GM12864 (cell line): ENCODE measurements around the gene DTNB.
"Not testable (repeated sequence)": the region's sequence is repeated elsewhere in the genome, so short reads cannot be mapped to it uniquely, and the experiment has no call there.

ENCODE experiments used
- DNase-seq: peaks from one replicate; pipeline ENCODE4 v3.0.0-alpha.2; 2011; ENCODE audit warnings: low read depth
- H3K4me3 ChIP-seq: 2 replicates; pipeline ENCODE4 v1.5.1; 2011; ENCODE audit warnings: mild to moderate bottlenecking, low read depth, low read length, control low read depth
- CTCF ChIP-seq: IDR thresholded peaks from 2 replicates; pipeline ENCODE4 v1.5.1; 2011; ENCODE audit warnings: low read depth, mild to moderate bottlenecking, moderate library complexity, low read length, control low read depth, inconsistent platforms; ENCODE audit errors: missing control alignments

The DTNB gene

GRCh38 chr2:25416674-25417073 lies 256.7 kb downstream of the DTNB start:
- H3K4me3 ChIP-seq, result no peak overlapping the region
- no peak for DNase-seq
- no peak for TF ChIP-seq CTCF

- no peak for TF ChIP-seq CTCF
- DNase-seq, result no peak
- no peak overlapping the region for H3K4me3 ChIP-seq
Measured at GRCh38 chr2:25414781-25415180, 258.6 kb downstream of the DTNB start.

GRCh38 chr2:25413409-25413808 lies 260.0 kb downstream of the DTNB start:
- not testable (repeated sequence) for DNase-seq, H3K4me3 ChIP-seq

GRCh38 chr2:25411753-25412152 lies 261.6 kb downstream of the DTNB start:
- no peak for TF ChIP-seq CTCF
- no peak for DNase-seq
- no peak overlapping the region for H3K4me3 ChIP-seq

GRCh38 chr2:25411281-25411680 lies 262.1 kb downstream of the DTNB start:
- DNase-seq, result no peak
- TF ChIP-seq CTCF, result no peak
- H3K4me3 ChIP-seq, result no peak overlapping the region; the same call in 1 of the 2 replicates

- no peak for DNase-seq
- no peak for TF ChIP-seq CTCF
- no peak overlapping the region for H3K4me3 ChIP-seq
Measured at GRCh38 chr2:25410370-25410769, 263.0 kb downstream of the DTNB start.

GRCh38 chr2:25409468-25409867 lies 263.9 kb downstream of the DTNB start:
- no peak for TF ChIP-seq CTCF
- H3K4me3 ChIP-seq, result no peak overlapping the region
- no peak for DNase-seq

- no peak overlapping the region for H3K4me3 ChIP-seq
- no peak for DNase-seq
- TF ChIP-seq CTCF, result no peak
Measured at GRCh38 chr2:25409044-25409443, 264.3 kb downstream of the DTNB start.
